Stimulated activated CD8-positive, alpha-beta memory T cell treated with anti-CD3 and anti-CD28 coated beads, Interleukin-4, amount 100 ng/mL, for 48 hours (primary cell): ENCODE measurements around the gene ZDHHC8.

ENCODE experiments used
- DNase-seq: peaks from one replicate; pipeline ENCODE4 v3.0.0-alpha.2; 2020

Gene ZDHHC8

GRCh38 chr22:20165913-20166312 is 34.3 kb downstream of the ZDHHC8 start:
- no peak for DNase-seq

GRCh38 chr22:20166703-20167102 is 35.1 kb downstream of the ZDHHC8 start:
- no peak for DNase-seq

- no peak for DNase-seq
These were observed 36.2 kb downstream of the ZDHHC8 start for GRCh38 chr22:20167643-20168322.

- no peak for DNase-seq
These were observed 37.7 kb downstream of the ZDHHC8 start for GRCh38 chr22:20169253-20169822.

GRCh38 chr22:20170170-20170569 is 38.6 kb downstream of the ZDHHC8 start:
- no peak for DNase-seq

DNA sequence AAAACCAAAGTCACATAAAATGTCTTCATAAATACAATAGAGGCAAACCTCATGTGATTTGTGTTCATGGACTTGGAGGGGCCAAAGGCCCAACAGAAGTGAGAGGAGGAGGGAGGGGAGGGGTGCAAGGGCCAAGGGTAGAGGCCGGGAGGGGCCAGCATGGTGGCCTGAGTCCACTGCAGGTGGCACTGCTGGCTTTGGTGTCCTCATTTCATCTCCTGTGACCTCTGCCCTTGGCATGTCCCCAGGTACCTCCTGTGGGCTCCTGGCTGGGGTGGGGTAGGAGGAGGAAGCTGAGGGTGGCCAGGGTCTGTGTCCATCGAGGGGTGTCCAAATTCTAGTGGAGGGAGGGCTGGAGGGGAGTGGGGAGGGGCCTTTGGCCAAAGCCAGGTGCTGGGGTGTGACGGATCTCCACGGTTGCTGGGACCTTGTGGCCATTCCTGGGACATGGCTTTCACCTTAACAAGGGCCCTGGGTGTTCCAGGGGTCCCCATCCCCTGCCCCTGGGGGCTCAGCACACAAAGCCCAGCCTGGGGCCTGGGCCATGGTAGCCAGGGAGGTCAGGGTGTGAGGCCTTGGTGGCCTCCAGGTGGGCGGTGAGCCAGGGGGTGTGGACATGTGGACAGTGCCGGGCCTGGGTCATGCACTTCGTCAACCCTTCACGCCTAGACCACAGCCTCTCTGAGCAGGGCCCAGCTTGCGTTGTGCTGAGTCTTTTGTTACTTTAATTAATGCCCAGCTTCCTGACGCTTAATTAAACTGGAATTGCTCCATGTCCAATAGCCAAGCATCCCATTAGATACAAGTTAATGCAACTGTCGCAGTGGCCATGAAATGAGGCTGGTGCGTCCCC is 39.9 kb downstream of the ZDHHC8 start:
- DNase-seq, result no peak

- DNase-seq, result no peak
These were observed 40.6 kb downstream of the ZDHHC8 start for GRCh38 chr22:20172141-20172613.

DNA sequence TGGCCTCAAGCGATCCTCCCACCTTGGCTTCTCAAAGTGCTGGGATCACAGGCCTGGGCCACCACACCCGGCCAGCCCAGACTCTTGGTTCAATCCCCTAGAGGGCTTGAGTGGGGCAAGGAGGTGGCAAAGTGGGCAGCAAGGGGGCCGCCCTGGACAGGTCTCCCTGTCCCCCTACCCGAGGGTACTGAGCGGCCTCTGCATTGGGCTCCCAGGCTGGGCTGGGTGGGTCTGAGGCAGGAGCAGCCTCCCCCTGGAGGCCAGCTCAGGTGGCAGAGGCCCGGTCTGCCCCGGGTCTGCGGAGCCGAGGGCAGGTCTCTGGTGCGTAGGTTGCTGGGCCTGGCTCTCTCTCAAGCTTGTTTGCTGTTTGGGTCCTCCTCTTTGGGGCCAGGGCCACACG is 41.6 kb downstream of the ZDHHC8 start:
- DNase-seq, result no peak

GRCh38 chr22:20173772-20174171 is 42.2 kb downstream of the ZDHHC8 start:
- DNase-seq, result no peak

DNA sequence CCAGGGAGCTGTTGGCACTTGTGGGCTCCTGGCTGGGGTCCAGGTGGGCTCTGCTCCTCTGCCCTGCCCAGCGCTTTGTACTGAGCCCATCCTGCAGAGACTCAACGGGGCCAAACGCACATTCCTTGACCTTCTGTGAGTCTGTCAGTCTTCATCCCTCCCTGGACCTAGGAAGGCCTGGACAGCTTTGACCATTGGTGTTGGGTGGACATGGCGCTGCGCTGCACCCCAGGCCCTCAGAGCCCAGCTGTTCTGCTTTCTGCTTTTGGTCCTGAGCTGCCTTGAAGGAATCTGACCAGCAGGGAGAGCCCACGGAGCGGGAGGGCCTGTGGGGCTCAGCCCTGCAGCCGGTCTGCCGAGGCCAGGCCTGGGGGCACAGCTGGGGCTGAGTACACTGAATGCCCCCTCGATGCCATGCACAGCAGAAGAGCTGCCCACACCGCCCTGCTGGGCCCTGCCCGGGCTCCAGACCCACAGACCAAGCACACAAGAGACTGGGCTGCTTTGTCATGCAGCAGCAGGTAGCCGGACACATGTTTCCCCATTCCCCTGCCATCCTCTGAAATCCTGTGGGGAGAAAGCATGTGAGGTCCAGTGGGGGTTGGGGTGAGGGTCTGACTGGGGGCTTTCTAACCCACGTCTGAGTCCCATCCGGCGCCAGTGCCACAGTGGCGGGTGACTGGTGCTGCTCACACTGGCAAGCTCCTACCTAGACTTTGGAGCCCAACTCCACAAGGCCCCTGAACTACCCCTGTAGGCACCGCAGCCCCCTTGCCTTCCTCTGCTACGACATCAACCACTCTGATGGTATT is 43.4 kb downstream of the ZDHHC8 start:
- no peak for DNase-seq

GRCh38 chr22:20175597-20175900 is 43.9 kb downstream of the ZDHHC8 start:
- no peak for DNase-seq

- DNase-seq, result no peak
These were observed 44.9 kb downstream of the ZDHHC8 start for GRCh38 chr22:20176421-20177085.

DNA sequence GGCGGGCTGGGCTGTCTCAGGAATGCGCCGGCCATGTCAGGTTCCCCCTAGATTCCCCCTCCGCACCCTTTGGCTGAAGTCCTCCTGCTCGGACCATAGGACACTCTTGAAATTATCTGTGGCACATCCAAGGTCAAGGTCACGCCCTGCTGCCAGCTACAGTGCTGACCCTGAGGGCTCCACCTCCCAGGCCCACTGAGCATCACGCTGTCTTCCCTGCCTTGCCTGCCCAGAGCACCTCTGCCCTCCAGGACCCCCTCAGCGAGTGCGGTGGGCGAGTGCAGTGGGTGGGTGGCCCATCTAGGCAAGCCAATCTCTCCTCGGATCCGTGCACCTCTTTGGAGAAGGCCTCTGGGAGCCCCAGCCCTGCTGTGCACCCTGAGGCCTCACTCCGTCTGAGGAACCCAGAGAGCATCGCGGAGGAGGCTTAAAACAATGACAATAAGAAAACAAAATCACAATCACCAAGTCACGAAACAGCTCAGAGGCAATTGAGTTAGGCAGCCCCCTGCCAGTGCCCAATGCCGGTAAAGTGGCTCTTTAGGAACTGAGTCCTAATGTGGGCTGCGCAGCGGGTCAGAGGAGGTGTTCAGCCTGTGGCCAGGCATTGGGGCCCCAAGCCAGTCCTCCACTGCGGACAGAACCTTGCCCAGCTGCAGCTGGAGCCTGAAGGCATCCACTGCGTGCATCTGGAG is 45.8 kb downstream of the ZDHHC8 start:
- no peak for DNase-seq

DNA sequence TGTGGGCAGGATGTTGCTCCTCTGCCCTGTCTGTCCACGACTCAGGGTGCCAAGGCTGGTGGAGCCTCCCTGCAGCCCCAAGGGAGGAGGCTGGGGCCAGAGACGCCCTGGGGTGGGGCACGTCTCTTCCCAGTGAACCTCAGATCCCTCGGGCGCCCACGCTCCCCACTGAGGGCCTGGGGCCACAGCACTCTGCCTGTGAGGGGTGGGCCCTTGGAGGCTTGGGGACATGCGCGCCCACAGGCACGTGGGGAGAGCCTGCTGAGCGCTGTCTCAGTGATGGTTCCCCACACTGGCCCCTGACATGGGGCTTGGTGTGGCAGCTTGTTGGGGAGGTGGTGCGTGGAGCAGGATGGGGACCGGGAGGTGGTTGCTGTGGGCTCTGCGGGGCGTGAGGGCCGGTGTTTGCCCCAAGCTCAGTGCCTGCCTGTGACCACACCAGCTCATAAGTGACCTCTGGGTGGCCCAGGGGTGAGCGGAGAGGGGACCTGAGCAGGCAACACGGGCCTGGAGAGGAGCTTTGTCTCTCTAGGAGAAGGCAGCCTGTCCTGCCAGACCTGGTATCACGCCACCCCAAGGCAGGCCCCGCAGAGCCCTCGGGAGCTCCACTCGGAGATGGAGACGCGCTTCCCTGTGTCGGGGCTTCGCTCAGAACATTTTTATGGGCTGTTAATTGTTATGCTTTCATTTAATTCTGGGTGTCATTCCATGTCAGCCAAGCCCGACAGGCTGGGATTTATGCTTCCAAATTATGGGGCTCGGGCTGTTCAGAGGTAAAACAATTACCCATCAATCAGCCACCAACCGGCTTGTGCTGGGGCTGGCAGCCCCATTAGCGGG is 46.7 kb downstream of the ZDHHC8 start:
- no peak for DNase-seq

DNA sequence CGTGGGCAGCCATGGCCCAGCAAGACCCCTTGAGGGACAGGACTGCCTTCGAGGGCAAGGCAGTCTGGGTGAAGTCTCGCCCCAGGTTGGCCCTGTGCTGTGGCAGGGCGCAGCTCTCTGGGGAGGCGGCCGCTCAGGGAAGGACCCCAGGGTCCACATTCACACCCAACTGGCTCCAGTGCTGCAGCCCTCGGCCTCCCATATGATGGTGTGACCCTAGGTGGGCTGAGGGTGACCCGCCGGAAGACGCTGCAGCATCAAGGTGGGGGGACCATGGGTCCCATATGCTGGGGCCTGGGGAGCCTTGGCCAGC is 47.3 kb downstream of the ZDHHC8 start:
- no peak for DNase-seq

- DNase-seq, result no peak
These were observed 48.0 kb downstream of the ZDHHC8 start for GRCh38 chr22:20179455-20180244.

GRCh38 chr22:20180245-20180630 is 48.6 kb downstream of the ZDHHC8 start:
- peak; percentile 31 for DNase-seq

DNA sequence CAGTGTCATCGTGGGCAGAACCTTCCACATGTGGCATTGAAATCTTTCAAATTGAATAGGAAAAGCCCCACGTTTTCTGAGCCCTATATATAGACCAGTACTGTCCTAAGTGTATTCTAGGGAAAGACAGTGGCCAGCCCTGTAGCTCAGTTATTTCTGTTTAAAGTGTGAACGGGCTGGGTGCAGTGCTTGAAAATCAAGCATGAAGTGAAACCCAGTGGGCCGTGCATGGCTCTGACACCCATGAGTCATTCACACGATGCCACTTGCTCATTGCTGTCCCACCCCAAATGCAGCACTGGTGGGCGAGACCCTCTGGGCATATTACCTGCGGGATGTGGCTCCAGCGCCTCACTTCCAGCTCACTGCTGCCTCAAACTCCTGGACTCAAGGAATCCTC is 49.0 kb downstream of the ZDHHC8 start:
- DNase-seq, result peak; percentile 39

DNA sequence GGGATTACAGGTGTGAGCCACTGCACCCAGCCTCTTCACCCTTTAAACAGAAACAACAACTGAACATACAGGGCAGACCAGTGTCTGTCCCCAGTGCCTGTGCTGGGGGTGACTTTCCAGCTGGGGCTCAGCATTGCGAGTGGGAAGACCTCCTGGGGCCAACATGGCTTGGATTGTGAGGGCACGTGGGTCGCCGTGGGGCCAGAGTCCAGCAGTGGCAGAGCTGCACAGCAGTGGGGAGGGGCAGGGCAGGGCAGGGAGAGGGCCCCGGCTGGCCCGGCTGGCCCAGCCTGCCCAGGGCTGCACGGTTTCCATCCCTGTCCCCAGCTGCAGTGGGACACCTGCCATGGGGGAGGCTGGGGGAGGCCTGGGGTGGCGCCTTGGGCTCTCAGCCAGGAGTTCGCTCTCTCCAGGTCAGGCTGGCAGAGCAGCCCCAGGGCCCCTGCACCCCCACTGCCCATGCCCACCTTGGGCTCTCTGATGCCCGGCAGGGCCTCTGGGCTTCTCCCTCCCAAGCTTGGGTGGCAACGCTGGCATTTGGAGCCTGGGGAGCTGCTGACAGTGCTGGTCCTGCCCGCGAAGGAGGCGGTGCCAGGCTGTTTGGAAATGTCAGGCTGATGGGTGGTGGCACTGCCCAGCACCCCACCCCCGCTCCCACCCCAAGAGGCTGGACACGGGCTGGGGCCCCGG is 49.7 kb downstream of the ZDHHC8 start:
- no peak for DNase-seq

GRCh38 chr22:20181884-20182236 is 50.3 kb downstream of the ZDHHC8 start:
- DNase-seq, result no peak
